Measurements from ENCODE around the gene AFTPH. TPM values are rescaled to one million over a fixed set of nuclear protein-coding genes. Genes with fewer than 3 reads are reported as not detected.

The AFTPH gene
- total RNA-seq, 1 experiment from 2014 or later = 13.5 TPM

- H3K79me1 ChIP-seq (ENCODE audit: insufficient read depth, low read depth, low read length, poor library complexity, severe bottlenecking) = peaks cover 2% of the 10 kb centered on the region
- H3K18ac ChIP-seq (ENCODE audit: insufficient read length, low read depth, low read length) = no peak overlapping the region
- H4K5ac ChIP-seq (ENCODE audit: insufficient read length, low read depth, low read length) = no peak overlapping the region
- no CpG with 5 or more reads among the region's 9 CpGs for WGBS (ENCODE audit: extremely low coverage, insufficient read length, low lambda C conversion rate)
- H3K27me3 ChIP-seq (ENCODE audit: insufficient read depth, low read length) = no peaks in the 10 kb centered on the region; the same call in 1 of the 2 replicates
- no peaks in the 10 kb centered on the region for H3K23me2 ChIP-seq (ENCODE audit: insufficient read length, low read depth, low read length, poor library complexity, severe bottlenecking)
- TF ChIP-seq CTCF (conservative IDR thresholded peaks at IDR 0.05) = no peak
- no peak overlapping the region for H2AFZ ChIP-seq (ENCODE audit: low read length)
- peaks cover 3% of the 10 kb centered on the region; the same call in 1 of the 2 replicates for H3K4me1 ChIP-seq (ENCODE audit: insufficient read depth, low read length)
- no peak overlapping the region for H3K9ac ChIP-seq (ENCODE audit: extremely low read depth, insufficient read length, low read length)
- no peak overlapping the region for H3K4me2 ChIP-seq (ENCODE audit: insufficient read depth, insufficient read length, low read length)
- H2AK5ac ChIP-seq (ENCODE audit: insufficient read length, low read length) = no peak overlapping the region
- no peak overlapping the region for H3K14ac ChIP-seq (ENCODE audit: insufficient read depth, low read length)
- H4K20me1 ChIP-seq (ENCODE audit: control insufficient read depth, insufficient read depth, insufficient read length) = no peaks in the 10 kb centered on the region
- no peak overlapping the region for H4K91ac ChIP-seq (ENCODE audit: insufficient read length, low read depth, low read length)
- no peak overlapping the region for H3K27ac ChIP-seq (ENCODE audit: insufficient read length, low read depth, low read length)
- H3K56ac ChIP-seq (ENCODE audit: insufficient read length, low read depth, low read length) = no peak overlapping the region
- H3K79me2 ChIP-seq (ENCODE audit: insufficient read depth, low read length) = no peaks in the 10 kb centered on the region
- H2BK120ac ChIP-seq (ENCODE audit: low read depth, low read length, poor library complexity, severe bottlenecking) = no peak overlapping the region
- H3K4me1 Mint-ChIP-seq = peaks cover 52 to 56% of the 10 kb centered on the region in 2 experiments
- no peak for DNase-seq
- no peaks in the 10 kb centered on the region for H3K9me3 Mint-ChIP-seq
- H3K27me3 Mint-ChIP-seq (ENCODE audit: low read depth) = peaks cover 14% of the 10 kb centered on the region
- no peak overlapping the region for H3K27ac Mint-ChIP-seq
- H3K23ac ChIP-seq (ENCODE audit: insufficient read length, low read depth, low read length) = no peak overlapping the region
- no peak overlapping the region for H2BK5ac ChIP-seq (ENCODE audit: insufficient read length, low read length)
- H3K9me3 ChIP-seq (ENCODE audit: control insufficient read depth, low read depth, low read length) = no peaks in the 10 kb centered on the region
- no peak overlapping the region for H3T11ph ChIP-seq (ENCODE audit: low read length)
- no peak overlapping the region for H2BK15ac ChIP-seq (ENCODE audit: low read depth, low read length)
- H4K8ac ChIP-seq (replicated peaks; ENCODE audit: insufficient read length, low read depth, low read length) = no peak overlapping the region
- no peak overlapping the region for H2BK20ac ChIP-seq (ENCODE audit: low read depth, low read length, poor library complexity, severe bottlenecking)
- H3K36me3 Mint-ChIP-seq (ENCODE audit: insufficient read depth in 1 of 3, low read depth in 3 of 3) = peaks cover 6 to 22% (median 14%) of the 10 kb centered on the region in 3 experiments; a peak in 6 of 7 replicates
- H2BK12ac ChIP-seq (ENCODE audit: insufficient read length, low read depth, low read length) = no peak overlapping the region
- no peak overlapping the region for H3K4me3 Mint-ChIP-seq
- no peak overlapping the region for H3K4ac ChIP-seq (ENCODE audit: low read depth, low read length)
Observed at GRCh38 chr2:64637000-64637635, 113.0 kb downstream of the AFTPH start.

All from H9 (cell line).